OCI-LY3 (cell line): ENCODE results near the gene DPYD.
A peak's percentile ranks its signal among the peaks of the same experiment; 100 is the strongest.

Experiments used
- H2AFZ ChIP-seq: fragments of 200-600, 300-600 bp; shearing (Covaris generic); 2 replicates; pipeline ENCODE4 v1.6.0; 2014; ENCODE audit warnings: antibody characterized with exemption, low read depth, low read length
- H3K27ac ChIP-seq: fragments of 200-600, 300-600 bp; sonication (generic); 2 replicates; pipeline ENCODE4 v1.5.1; 2014; ENCODE audit warnings: mild to moderate bottlenecking, low read length, moderate library complexity, mixed read lengths
- H3K27me3 ChIP-seq: fragments of 200-600, 300-600 bp; sonication (generic); 2 replicates; pipeline ENCODE4 v1.6.1; 2014; ENCODE audit warnings: low read depth, low read length, mixed read lengths
- H3K36me3 ChIP-seq: fragments of 200-600, 300-600 bp; sonication (generic); replicated peaks from 2 replicates; pipeline ENCODE3; 2014; ENCODE audit warnings: low read depth, low read length, mixed read lengths
- H3K4me1 ChIP-seq: fragments of 300-600, 200-600 bp; sonication (generic); 2 replicates; pipeline ENCODE4 v1.6.1; 2014; ENCODE audit warnings: low read length, mixed read lengths
- H3K4me2 ChIP-seq: fragments of 200-600, 300-600 bp; sonication (generic); 2 replicates; pipeline ENCODE4 v1.6.1; 2014; ENCODE audit warnings: low read length, mixed read lengths
- H3K4me3 ChIP-seq: fragments of 300-600, 200-600 bp; sonication (generic); 2 replicates; pipeline ENCODE4 v1.5.1; 2014; ENCODE audit warnings: antibody characterized with exemption, mild to moderate bottlenecking, low read length, moderate library complexity
- H3K79me2 ChIP-seq: fragments of 300-600, 200-600 bp; shearing (Covaris generic); 2 replicates; pipeline ENCODE4 v1.6.1; 2014; ENCODE audit warnings: mild to moderate bottlenecking, low read length, mixed read lengths
- H3K9ac ChIP-seq: fragments of 300-600, 200-600 bp; shearing (Covaris generic); 2 replicates; pipeline ENCODE4 v1.6.0; 2014; ENCODE audit warnings: mild to moderate bottlenecking, low read length, moderate library complexity
- H3K9me3 ChIP-seq: fragments of 200-600, 300-600 bp; shearing (Covaris generic); 2 replicates; pipeline ENCODE4 v1.6.1; 2014; ENCODE audit warnings: low read length, mixed read lengths; ENCODE audit not compliant: insufficient read depth
- H4K20me1 ChIP-seq: fragments of 200-600, 300-600 bp; sonication (generic); 2 replicates; pipeline ENCODE4 v1.6.1; 2016; ENCODE audit warnings: low read length, mixed read lengths; ENCODE audit not compliant: insufficient read depth
- EZH2phosphoT487 ChIP-seq: fragments of 200-600 bp; shearing (Covaris generic); IDR thresholded peaks from 2 replicates; pipeline ENCODE4 v1.6.1; 2018; ENCODE audit warnings: antibody characterized with exemption, mixed run types, low read depth
- TF ChIP-seq, protein P1 (sequence below): fragments of 200-600, 300-600 bp; sonication (generic); IDR thresholded peaks from 2 replicates; pipeline ENCODE4 v1.5.1; 2014; ENCODE audit warnings: antibody characterized with exemption, low read length, low read depth

The DPYD gene

DNA sequence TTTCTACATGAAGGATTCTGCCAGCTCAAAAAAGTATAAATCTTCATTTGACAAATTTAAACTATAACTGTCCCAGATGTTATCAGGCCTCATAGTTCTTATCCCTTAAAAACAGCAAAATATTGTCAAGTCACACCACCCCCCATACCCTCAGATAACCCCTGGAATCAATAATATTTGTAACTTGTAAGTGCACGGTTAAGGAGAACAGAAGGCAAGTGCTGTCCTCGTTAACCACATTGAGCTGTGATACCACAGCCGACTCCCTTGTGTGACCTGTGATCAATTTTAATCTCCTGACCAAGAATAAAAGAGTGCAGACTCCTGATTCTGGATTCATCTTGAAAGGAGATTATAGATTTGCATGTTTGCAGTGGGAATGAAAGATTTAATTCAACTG is 310.7 kb downstream of the DPYD start:
- Histone ChIP-seq H4K20me1 (no peaks in the 10 kb centered on the region), H3K79me2 (no peaks in the 10 kb centered on the region), H3K36me3 (no peaks in the 10 kb centered on the region), H3K9ac (no peak overlapping the region), H2AFZ (no peak overlapping the region), H3K4me2 (no peak overlapping the region), H3K27me3 (no peaks in the 10 kb centered on the region), H3K9me3 (no peaks in the 10 kb centered on the region), H3K4me3 (no peak overlapping the region), H3K4me1 (no peaks in the 10 kb centered on the region), H3K27ac (no peak overlapping the region)
- TF ChIP-seq EZH2phosphoT487: no peak
- TF ChIP-seq, protein P1, sequence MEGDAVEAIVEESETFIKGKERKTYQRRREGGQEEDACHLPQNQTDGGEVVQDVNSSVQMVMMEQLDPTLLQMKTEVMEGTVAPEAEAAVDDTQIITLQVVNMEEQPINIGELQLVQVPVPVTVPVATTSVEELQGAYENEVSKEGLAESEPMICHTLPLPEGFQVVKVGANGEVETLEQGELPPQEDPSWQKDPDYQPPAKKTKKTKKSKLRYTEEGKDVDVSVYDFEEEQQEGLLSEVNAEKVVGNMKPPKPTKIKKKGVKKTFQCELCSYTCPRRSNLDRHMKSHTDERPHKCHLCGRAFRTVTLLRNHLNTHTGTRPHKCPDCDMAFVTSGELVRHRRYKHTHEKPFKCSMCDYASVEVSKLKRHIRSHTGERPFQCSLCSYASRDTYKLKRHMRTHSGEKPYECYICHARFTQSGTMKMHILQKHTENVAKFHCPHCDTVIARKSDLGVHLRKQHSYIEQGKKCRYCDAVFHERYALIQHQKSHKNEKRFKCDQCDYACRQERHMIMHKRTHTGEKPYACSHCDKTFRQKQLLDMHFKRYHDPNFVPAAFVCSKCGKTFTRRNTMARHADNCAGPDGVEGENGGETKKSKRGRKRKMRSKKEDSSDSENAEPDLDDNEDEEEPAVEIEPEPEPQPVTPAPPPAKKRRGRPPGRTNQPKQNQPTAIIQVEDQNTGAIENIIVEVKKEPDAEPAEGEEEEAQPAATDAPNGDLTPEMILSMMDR: no peak

DNA sequence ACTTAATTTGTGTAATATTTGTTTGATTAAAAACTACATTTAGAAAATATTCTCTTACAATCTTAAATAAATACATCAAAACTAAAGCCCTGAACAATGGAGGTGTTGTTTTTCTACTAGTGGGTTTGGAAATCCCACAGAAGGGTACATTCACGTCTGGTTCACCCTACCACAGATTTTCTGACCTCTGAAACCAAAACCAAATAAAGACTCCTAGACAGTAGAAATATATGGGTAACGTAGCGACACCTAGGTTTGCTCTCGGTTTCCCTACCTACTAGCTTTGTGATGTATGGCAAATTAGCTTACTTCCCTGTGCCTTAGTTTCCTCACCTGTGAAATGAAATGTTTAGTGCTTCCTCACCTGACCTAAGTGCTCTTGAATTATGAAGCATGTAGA is 312.6 kb downstream of the DPYD start:
- H2AFZ ChIP-seq: no peak overlapping the region
- H3K27ac ChIP-seq: no peak overlapping the region
- H3K4me3 ChIP-seq: no peak overlapping the region
- H3K9me3 ChIP-seq: no peaks in the 10 kb centered on the region
- no peaks in the 10 kb centered on the region for H4K20me1 ChIP-seq
- H3K79me2 ChIP-seq: no peaks in the 10 kb centered on the region
- H3K4me2 ChIP-seq: no peak overlapping the region
- no peaks in the 10 kb centered on the region for H3K27me3 ChIP-seq
- no peak for TF ChIP-seq EZH2phosphoT487
- TF ChIP-seq, protein P1: no peak
- no peaks in the 10 kb centered on the region for H3K36me3 ChIP-seq
- H3K9ac ChIP-seq: no peak overlapping the region
- H3K4me1 ChIP-seq: peaks cover 7% of the 10 kb centered on the region

GRCh38 chr1:97603776-97604175 is 317.1 kb downstream of the DPYD start:
- Histone ChIP-seq H3K4me3 (peak overlapping the region; percentile 26; the same call in 1 of the 2 replicates), H3K27ac (no peak overlapping the region), H3K4me1 (peaks cover 7% of the 10 kb centered on the region), H3K36me3 (no peaks in the 10 kb centered on the region), H4K20me1 (no peaks in the 10 kb centered on the region), H3K79me2 (no peaks in the 10 kb centered on the region), H3K9ac (no peak overlapping the region), H3K27me3 (no peaks in the 10 kb centered on the region), H3K9me3 (no peaks in the 10 kb centered on the region), H2AFZ (0 out of 2 replicates have a peak overlapping the region, but pooled peaks have one; percentile 77), H3K4me2 (peak overlapping the region; percentile 44)
- TF ChIP-seq EZH2phosphoT487: no peak
- TF ChIP-seq, protein P1: no peak

GRCh38 chr1:97603218-97603617 is 317.6 kb downstream of the DPYD start:
- Histone ChIP-seq H4K20me1 (no peaks in the 10 kb centered on the region), H3K4me1 (peaks cover 7% of the 10 kb centered on the region), H3K9ac (no peak overlapping the region), H3K36me3 (no peaks in the 10 kb centered on the region), H3K9me3 (no peaks in the 10 kb centered on the region), H3K4me3 (no peak overlapping the region), H3K27me3 (no peaks in the 10 kb centered on the region), H2AFZ (no peak overlapping the region), H3K79me2 (no peaks in the 10 kb centered on the region), H3K4me2 (no peak overlapping the region), H3K27ac (no peak overlapping the region)
- no peak for TF ChIP-seq EZH2phosphoT487
- TF ChIP-seq, protein P1: no peak
